ENCODE measurements around the gene MAP1B. TPM values are rescaled to one million over a fixed set of nuclear protein-coding genes. Genes with fewer than 3 reads are reported as not detected.
"Not testable (repeated sequence)": the region's sequence is repeated elsewhere in the genome, so short reads cannot be mapped to it uniquely, and the experiment has no call there.

MAP1B gene
- total RNA-seq, 1 experiment from 2014 or later: 45.2 TPM

DNA sequence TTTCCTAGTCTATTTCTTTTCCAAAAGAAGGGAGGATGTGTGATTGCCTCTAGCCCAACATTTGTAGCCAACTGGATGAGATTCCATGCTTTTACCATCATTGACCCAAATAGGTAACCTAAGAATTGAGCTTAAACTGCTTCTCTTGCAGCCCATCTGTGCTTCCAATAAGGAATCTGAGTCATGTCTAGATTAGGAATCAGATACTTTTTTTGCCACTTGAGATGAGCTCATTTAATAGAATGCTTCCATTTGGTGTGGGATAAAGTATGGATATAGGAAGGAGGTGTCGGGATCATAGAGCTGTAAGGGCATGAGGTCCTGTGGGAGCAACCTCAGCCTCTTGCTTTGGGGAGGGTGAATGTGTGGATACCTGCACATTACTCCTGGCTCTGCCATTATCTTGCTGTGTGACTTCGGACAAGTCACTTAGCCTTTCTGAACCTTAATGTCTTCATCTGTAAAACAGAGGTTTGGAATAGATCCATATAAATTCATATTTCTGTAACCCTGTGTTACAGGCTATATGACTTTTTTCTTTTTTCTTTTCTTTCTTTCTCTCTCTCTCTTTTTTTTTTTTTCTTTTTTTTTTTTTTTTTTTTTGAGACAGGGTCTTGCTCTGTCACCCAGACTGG, 56.2 kb downstream of the MAP1B start:
- Histone ChIP-seq H3K27me3 (no peaks in the 10 kb centered on the region), H3K4me3 (no peak overlapping the region), H3K36me3 (peaks cover 44% of the 10 kb centered on the region), H3K9me3 (no peaks in the 10 kb centered on the region)
- no peak for DNase-seq

DNA sequence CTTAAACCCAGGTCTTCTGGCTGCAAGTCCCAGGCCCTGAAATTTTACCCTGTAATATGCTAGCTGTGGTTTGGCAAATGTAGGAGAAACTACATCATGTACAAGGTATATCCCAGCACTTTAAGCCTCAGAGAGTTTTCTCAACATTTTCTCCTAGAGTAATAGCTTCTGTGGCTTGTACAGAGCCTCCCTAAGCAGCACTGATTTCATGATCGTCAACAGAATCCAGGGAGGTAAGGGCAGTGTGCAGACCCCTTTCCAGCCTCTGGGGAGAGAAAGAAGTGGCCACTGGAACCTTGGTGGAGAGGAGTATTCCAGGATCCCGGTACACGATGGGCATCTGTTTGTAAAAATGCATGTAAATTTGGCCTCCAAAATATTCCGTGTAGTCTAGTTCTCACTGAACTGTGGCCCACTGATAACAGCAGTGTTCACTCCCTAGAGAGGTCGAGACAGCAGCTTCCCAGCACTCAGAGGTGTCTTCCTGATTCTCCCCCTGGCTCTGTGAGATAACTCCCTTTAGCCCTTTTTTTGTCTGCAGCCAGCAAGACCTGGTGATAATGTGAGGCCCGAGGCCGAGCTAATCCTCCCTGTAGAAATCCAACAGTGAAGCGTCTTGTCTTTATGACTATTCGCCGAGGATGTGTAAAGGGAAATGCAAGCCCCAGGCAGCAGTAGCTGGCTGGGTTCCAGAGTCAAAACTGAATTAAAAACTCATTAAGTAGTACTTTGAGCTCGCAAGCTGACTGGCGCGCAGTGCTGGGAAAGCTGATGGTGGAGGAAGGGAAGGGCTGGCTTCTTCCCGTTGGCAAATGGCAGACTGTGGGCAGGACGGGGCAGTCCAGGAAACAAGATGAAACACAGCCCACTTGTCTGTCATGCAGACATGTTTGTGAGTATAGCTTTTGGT, 59.0 kb downstream of the MAP1B start:
- Histone ChIP-seq H3K9me3 (no peaks in the 10 kb centered on the region), H3K36me3 (peaks cover 51% of the 10 kb centered on the region), H3K4me3 (no peak overlapping the region), H3K27me3 (no peaks in the 10 kb centered on the region)
- peak; percentile 83 for DNase-seq

DNA sequence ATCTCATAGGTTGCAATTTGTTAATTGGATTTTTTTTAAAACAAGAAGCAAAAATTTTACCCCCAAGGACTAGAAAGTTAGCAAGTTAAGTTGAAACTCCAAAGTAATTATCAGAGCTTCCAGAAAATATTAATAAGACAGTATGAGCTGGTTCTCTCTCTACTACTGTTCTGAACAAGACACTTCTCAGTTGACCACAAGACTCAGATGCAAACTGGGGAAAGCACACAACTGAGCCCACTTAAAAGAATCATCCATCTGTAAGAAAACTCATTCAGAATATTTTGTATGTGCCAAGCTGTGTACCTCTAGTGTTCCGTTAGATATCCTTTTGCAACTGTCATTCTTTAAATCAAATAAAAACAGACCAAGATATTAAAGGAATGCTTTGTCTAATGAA, 60.0 kb downstream of the MAP1B start:
- no peak overlapping the region for H3K4me3 ChIP-seq
- no peaks in the 10 kb centered on the region for H3K9me3 ChIP-seq
- H3K27me3 ChIP-seq: no peaks in the 10 kb centered on the region
- DNase-seq: no peak
- H3K36me3 ChIP-seq: peaks cover 56% of the 10 kb centered on the region

DNA sequence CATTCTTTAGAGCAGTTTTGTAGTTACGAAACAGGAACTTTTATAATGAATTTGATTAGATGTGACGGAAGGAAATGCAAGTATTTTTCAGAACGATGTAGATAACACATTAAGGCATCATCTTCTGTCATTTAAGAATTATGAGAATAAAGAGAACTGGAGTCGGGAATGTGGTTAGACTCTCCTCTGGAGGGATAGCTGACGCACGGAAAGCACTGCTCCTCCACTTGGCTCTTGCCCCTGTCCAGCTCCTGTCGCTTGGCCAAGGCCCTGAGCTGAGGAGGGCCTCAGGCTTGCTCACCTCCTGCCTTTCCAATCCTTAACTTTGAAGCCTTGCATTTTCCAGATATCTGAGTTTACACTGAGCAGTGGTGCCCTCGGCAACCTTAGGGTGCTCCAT, 60.5 kb downstream of the MAP1B start:
- no peaks in the 10 kb centered on the region for H3K27me3 ChIP-seq
- peaks cover 57% of the 10 kb centered on the region for H3K36me3 ChIP-seq
- no peak for DNase-seq
- H3K9me3 ChIP-seq: no peaks in the 10 kb centered on the region
- no peak overlapping the region for H3K4me3 ChIP-seq

DNA sequence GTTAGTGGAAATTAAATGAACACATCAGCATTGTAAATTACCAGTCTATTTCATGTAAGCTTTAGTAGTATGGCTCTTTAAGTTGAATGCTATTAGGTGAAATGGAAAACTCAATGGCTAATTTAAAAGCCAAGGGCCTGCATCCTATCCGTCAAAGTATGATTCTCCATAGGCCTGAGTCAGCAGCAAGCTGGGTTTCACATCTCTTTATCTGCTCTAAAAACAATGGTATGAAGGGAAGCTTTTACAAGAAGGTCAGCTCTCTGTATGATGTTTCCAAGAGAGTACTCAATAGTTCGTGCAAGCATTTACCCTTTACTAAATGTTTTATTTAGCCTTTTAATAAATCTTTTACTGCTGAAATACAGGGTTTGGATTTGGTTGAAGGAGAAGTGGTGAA, 62.8 kb downstream of the MAP1B start:
- Histone ChIP-seq H3K9me3 (no peaks in the 10 kb centered on the region), H3K27me3 (no peaks in the 10 kb centered on the region), H3K4me3 (no peak overlapping the region), H3K36me3 (peaks cover 53% of the 10 kb centered on the region)
- no peak for DNase-seq

DNA sequence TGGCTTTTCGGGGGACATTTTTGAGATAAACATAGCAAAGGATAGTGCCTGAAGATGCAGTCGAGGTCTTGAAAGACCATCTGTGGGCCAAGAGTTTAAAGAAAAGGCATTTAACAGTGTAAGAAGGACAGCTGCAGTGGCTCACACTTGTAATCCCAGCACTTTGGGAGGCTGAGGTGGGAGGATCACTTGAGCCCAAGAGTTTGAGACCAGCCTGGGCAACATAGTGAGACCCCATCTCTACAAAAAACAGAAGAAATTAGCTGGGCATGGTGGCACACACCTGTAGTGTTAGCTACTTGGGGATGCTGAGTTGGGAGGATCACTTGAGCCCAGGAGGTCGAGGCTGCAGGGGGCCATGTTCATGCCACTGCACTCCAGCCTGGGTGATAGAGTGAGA, 63.9 kb downstream of the MAP1B start:
- H3K27me3 ChIP-seq, H3K9me3 ChIP-seq, H3K4me3 ChIP-seq, DNase-seq: not testable (repeated sequence)
- H3K36me3 ChIP-seq: peaks cover 54% of the 10 kb centered on the region

DNA sequence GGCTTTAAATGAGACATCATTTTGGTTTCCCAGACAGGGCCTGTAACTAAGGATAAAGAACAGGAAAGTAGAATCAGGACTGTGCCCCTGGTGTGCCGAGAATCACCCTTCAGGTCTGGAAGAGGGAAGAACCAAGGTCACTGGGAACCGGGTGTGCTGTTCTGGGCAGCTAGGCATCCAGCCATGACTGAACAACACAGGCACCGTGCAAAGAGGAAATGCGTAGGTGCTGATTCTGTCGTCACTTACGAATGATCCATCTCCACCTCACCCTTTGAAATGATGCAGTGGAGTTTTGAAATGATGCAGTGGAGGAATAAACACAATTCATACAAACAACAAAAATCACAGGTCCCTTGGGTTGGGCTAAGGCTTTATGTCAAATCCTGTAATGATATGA, 64.4 kb downstream of the MAP1B start:
- Histone ChIP-seq H3K4me3 (no peak overlapping the region), H3K27me3 (no peaks in the 10 kb centered on the region), H3K9me3 (no peaks in the 10 kb centered on the region), H3K36me3 (peaks cover 53% of the 10 kb centered on the region)
- no peak for DNase-seq

DNA sequence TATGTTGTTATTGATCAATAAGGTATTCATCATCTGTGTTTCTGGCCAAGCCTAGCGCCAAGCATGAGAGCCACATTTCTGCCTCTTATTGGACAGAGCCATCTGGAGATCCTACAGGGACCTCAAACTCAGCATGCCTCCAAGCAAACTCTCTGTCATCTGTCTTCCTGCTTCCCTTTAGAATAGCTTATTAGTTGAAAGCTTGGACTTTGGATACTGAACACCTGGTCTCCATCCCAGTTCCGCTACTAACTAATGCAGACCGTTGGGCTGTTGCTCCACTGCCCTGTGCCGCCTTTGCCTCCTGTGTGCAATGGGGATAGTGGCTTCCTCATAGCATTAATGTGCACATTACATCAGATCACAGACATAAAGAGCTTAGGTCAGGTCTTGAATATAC, 65.5 kb downstream of the MAP1B start:
- no peaks in the 10 kb centered on the region for H3K9me3 ChIP-seq
- no peak overlapping the region for H3K4me3 ChIP-seq
- peaks cover 48% of the 10 kb centered on the region for H3K36me3 ChIP-seq
- H3K27me3 ChIP-seq: no peaks in the 10 kb centered on the region
- DNase-seq: no peak

DNA sequence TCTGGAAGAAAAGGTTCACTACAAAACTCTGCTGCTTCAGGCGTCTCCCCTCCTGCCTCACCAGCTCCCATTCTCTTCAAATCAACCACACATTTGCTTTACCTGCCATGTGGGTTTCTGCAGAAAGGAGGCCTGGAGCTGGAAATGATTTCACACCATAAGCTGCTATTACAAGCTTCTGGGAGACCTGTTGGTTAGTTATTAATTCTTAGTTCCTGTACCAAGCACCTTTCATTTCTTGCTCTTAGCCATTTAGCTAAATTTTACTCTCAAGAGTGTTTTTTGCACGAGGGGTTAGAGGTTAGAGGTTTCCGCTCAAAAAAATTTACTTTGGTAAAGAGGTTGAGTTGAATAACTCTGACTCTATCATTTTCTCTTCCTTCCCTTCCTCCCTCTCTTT, 70.3 kb downstream of the MAP1B start:
- Histone ChIP-seq H3K4me3 (no peak overlapping the region), H3K9me3 (no peaks in the 10 kb centered on the region), H3K27me3 (no peaks in the 10 kb centered on the region), H3K36me3 (peaks cover 44% of the 10 kb centered on the region)
- no peak for DNase-seq

DNA sequence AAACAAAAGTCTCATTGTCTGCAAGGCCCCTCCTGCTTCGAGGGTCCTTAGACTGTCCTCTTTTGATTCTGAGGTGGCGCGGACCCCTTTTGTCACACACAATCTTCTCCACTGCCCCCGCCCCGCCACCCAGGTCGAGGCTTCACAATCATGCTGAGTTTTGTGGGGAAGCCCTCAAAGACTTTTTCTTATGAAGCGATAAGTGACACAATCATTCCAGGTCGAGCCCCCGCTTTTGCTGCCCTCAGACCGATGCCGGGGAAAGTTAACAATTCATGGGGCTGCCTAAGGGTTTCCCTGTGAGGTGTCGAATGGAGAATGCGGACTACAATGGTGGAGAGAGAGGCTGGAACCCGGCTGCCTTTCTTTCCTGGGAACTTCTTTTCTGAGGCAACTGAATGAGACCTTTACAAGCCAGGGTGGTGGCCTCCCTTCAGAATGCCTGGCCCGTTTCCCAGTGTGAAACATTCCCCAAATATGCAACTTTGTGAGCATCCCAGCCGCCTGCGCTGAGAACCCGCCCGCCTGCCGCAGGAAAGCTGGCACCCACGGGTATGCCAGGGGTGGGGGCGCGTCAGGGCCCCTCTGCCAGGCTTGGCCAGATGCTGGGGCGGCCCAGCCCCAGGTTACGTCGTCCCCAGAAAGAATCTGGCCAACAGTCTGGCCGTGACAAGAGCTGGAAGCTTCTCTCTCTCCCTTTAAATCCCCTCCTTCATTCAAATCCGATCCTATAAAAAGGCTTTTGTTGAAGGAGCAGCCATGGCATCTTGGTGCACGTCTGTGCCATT, 71.9 kb downstream of the MAP1B start:
- DNase-seq: peak; percentile 97
- Histone ChIP-seq H3K9me3 (no peaks in the 10 kb centered on the region), H3K4me3 (peak overlapping the region; percentile 49), H3K27me3 (no peaks in the 10 kb centered on the region), H3K36me3 (peaks cover 56% of the 10 kb centered on the region)

DNA sequence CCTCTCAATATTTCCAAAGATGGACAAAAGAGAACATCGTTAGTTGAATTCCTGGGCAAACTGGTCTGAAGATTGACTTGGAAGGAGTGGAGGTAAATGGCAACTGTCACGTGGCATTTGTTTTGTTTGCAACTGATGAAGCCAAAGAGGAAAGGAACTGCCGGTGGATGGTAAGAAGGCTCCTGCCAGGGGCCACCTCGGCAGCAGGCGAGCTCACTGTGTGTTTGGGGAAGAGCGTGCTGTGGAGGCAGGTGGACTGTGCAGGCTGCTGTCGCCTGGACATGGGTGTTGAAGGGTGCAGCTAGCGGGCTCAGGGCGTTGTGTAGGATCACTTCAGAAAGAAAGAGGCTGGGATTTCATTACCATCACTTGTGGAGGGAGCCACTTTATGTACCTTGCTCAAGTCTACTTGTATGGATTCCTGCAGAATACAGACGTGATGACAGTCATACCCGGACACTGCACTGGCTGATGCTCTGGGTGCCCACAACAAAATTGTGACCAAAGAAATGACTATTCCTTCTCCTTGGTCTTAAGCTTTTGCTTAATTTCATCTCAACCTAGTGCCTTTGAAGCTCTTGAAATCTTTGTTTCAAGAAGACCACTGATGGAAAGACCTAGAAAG, 72.7 kb downstream of the MAP1B start:
- Histone ChIP-seq H3K27me3 (no peaks in the 10 kb centered on the region), H3K4me3 (peak overlapping the region; percentile 49), H3K36me3 (peaks cover 58% of the 10 kb centered on the region), H3K9me3 (no peaks in the 10 kb centered on the region)
- peak; percentile 59 for DNase-seq

DNA sequence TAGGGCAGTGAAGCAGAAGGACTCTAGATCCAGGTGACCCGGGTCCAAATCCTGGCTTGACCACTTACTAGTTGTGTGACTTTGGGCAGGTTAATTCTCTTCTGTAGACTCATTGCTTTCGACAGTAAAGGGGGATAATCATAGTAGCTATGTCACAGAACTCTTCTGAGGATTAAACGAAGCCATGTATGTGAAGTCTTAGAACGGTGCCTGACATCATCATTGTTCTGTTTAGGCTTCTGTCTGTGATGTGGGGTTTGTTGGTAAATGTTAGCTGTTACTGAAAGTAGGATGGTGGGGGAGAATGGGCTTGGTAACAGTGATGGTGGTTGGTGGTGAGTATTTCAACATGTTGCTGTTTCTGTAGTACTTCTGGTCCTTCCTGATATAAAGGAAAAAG, 73.7 kb downstream of the MAP1B start:
- peak overlapping the region; percentile 49 for H3K4me3 ChIP-seq

DNA sequence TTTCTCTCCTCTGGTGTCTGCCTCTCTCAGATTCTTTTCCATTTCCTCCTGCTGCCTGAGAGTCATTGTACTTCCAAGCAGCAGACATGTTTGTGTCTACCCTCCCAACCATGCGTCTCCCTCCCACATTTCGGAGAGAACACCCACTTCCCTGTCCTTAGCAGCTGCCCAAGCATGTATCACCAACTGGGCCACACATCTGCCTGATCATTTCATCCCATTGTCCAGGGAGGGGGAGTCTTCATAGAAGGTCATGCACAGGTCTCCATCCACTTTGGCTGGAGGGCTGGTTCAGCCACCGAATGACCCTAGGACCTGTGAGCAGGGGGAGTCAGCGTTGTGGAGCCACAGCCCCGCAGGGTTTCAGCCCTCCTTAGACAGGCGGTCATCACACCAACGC, 75.4 kb downstream of the MAP1B start:
- Histone ChIP-seq H3K36me3 (peaks cover 75% of the 10 kb centered on the region), H3K27me3 (no peaks in the 10 kb centered on the region), H3K4me3 (peak overlapping the region; percentile 49), H3K9me3 (no peaks in the 10 kb centered on the region)
- no peak for DNase-seq

More for the DNA sequence above, 73.7 kb downstream of the MAP1B start:
- H3K27me3 ChIP-seq: no peaks in the 10 kb centered on the region
- peaks cover 65% of the 10 kb centered on the region for H3K36me3 ChIP-seq
- DNase-seq: no peak
- no peaks in the 10 kb centered on the region for H3K9me3 ChIP-seq

DNA sequence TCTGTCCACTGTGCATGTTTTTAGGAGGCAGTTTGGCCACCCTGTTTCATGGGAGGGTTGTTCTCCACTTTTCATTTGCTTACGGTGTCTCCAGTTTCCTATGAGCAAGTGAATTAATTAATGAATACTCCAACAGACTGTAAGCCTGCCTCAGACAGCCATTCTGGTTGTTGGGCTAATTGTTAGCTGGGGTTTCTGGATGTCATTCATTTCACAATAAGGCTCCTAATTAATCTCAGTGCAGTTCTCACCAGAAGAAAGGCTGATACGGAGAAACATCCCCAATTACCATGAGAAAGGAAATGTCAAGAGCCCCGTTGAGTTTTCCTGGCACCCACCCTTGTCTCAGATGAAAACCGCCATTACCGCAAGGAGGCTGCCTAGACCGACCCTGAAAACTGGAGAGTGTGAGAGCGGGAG, 75.8 kb downstream of the MAP1B start:
- DNase-seq: no peak
- no peaks in the 10 kb centered on the region for H3K27me3 ChIP-seq
- H3K4me3 ChIP-seq: no peak overlapping the region; the same call in 1 of the 2 replicates
- H3K36me3 ChIP-seq: peaks cover 79% of the 10 kb centered on the region
- H3K9me3 ChIP-seq: no peaks in the 10 kb centered on the region

DNA sequence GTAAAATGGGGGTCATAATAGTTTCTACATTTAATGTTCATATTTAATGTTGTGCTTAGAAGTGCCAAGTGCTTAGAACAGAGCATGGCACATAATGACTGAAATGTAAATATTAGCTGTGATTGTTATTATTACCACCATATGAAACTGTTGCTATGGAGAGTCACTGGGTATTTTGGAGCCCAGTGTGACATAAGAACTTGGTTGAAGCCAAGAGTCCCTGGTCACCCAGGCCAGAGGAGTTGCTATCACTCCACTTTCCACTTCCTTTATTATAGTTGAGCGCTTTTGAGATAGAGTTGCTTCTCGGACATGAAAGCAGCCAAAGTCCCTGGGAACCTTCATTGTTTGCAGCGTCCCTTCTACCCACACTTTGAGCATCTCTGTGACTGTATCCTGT, 77.1 kb downstream of the MAP1B start:
- Histone ChIP-seq H3K4me3 (no peak overlapping the region), H3K27me3 (no peaks in the 10 kb centered on the region), H3K9me3 (no peaks in the 10 kb centered on the region), H3K36me3 (peaks cover 92% of the 10 kb centered on the region)
- DNase-seq: no peak

DNA sequence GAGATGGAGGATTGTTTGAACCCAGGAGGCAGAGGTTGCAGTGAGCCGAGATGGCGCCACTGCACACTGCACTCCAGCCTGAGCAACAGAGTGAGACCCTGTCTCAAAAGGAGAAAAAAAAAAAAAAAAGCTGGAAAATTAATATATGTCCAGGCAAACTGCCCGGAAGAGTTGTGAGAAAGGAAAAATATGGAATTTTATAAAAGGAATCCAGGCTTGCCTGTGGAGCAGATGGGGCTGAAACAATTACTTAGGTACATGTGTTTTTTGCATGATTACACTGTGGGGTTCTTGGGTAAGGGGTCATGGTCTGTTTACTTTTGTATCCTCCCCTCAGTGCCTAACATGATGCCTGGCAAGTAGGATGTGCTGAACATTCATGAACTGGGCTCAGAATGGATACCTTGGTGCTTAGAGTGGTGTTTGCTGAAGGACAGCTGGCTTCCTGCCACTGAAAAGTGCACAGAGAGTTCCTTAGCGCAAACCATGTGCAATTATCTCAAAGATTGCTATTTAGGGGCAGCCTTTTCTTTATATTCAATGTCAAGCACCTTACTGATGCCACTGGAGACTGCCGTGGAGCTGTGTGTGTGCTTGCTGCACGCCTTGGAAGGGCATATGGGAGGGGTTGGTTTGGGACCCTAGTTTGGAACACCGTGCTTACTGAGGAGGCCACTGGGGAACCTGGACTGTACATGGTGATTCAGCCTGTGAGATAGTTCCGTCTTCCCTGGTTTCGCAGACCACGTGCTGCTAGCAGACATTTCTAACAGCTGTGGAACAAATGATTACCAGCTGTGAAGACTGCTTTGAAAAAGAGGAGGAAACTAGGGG, 78.4 kb downstream of the MAP1B start:
- Histone ChIP-seq H3K27me3 (no peaks in the 10 kb centered on the region), H3K9me3 (no peaks in the 10 kb centered on the region), H3K36me3 (peaks cover 95% of the 10 kb centered on the region), H3K4me3 (no peak overlapping the region)
- DNase-seq: no peak
